HG03520 (cell line): ENCODE results near the gene C11orf87.

Experiments used
- ATAC-seq: cut with Tn5 transposase; IDR thresholded peaks from one replicate; pipeline ENCODE4 v1.9.1; 2021; ENCODE audit warnings: mild to moderate bottlenecking, moderate library complexity; ENCODE audit not compliant: unreplicated experiment

C11orf87 gene

GRCh38 chr11:109421981-109422869 is at the start of gene C11orf87:
Gene C11orf87 (plus strand): TSS chr11:109422190. CDS start chr11:109423634, 1,444 bp downstream.
- ATAC-seq = no peak

GRCh38 chr11:109374032-109374431 is 48.0 kb upstream of the C11orf87 start:
- no peak for ATAC-seq

- no peak for ATAC-seq
Observed at GRCh38 chr11:109374441-109374840, 47.5 kb upstream of the C11orf87 start.

GRCh38 chr11:109377039-109377742 is 44.8 kb upstream of the C11orf87 start:
- no peak for ATAC-seq

- ATAC-seq = no peak
Observed at GRCh38 chr11:109378034-109378433, 44.0 kb upstream of the C11orf87 start.

GRCh38 chr11:109383306-109383705 is 38.7 kb upstream of the C11orf87 start:
- ATAC-seq = no peak

- ATAC-seq = no peak
Observed at GRCh38 chr11:109384873-109385272, 37.1 kb upstream of the C11orf87 start.

- no peak for ATAC-seq
Observed at GRCh38 chr11:109388982-109389381, 33.0 kb upstream of the C11orf87 start.

- ATAC-seq = no peak
Observed at GRCh38 chr11:109390752-109391151, 31.2 kb upstream of the C11orf87 start.

GRCh38 chr11:109401545-109401944 is 20.4 kb upstream of the C11orf87 start:
- ATAC-seq = no peak

- ATAC-seq = no peak
Observed at GRCh38 chr11:109405671-109406070, 16.3 kb upstream of the C11orf87 start.

- ATAC-seq = no peak
Observed at GRCh38 chr11:109416601-109417000, 5.4 kb upstream of the C11orf87 start.

GRCh38 chr11:109422870-109423465 is 978 bp downstream of the C11orf87 start:
- ATAC-seq = no peak

GRCh38 chr11:109423466-109424190 is 1.6 kb downstream of the C11orf87 start:
- no peak for ATAC-seq

GRCh38 chr11:109424901-109425300 is 2.9 kb downstream of the C11orf87 start:
- no peak for ATAC-seq

GRCh38 chr11:109425554-109425953 is 3.6 kb downstream of the C11orf87 start:
- no peak for ATAC-seq

GRCh38 chr11:109426442-109427240 is 4.7 kb downstream of the C11orf87 start:
- ATAC-seq = peak; percentile 59

- ATAC-seq = no peak
Observed at GRCh38 chr11:109432105-109432504, 10.1 kb downstream of the C11orf87 start.

GRCh38 chr11:109433753-109434256 is 11.8 kb downstream of the C11orf87 start:
- ATAC-seq = no peak
